ENCODE measurements around the gene MTMR1.

The MTMR1 gene

DNA sequence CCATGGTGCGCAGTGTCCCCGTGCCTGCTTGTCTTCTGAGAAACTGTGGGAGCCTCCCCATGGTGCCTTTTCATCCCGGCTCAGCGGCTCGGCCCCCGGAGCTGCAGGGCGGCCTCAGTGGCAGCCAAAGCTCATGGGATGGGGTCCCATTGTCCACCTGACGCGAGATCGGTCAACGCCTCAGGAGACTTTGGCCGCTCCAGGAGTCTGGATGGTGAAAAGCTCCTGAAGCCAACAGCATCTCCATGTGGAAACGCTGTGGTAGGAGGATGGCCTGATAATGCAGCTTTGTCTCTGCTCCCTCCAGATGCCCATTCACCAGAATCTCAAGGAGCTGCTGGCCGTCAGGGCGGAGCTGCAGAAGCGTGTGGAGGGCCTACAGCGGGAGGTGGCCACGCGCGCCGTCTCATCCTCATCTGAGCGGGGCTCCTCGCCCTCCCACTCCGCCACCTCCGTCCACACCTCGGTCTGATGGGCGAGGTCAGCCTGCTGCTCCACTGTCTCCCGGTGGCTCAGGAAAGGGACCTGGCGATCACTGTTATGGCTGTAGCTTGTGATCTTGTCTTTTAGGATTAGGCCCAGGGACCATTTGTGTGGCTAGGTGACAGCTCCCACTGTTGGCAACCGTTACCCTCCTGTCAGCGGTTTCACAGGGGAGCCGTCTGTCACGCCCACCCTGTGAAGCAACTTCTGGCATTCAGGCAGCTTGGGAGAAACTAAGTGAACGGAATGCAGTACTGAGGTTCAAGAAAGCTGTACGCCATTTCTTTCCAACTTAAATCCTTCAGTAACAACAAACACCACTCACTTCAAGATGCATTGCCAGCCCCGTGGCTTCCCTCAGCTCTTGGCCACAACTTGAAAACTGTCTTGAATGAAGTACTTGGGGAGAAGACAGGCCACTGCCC is 69.3 kb downstream of the MTMR1 start:
- DNase-seq (ENCODE audit: low read depth in 1 of 2, low spot score in 1 of 2): no peak

DNA sequence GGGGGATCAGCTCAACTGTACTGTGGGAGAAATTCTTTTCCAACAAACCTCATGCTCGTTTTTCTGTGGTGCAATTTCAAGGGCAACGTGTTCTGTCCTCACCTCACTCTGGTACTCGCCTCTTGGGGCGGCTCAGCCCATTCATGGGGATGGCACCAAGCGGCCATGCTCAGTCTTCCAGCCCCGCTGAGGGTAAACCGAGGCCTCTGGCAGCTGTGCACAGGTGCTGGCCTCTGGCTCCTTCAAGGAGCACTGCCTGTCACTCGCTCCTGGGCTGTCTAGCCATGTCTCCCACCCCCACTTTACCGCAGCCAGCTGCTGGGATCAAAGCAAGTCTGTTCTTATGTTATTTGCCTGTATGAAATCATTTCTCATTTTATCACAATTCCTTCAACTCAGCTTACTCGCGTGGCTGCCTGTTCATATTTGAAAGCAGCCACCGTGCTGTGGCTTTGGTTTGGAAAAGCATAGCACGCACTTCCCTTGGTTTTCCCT is 70.2 kb downstream of the MTMR1 start:
- no peak for DNase-seq (ENCODE audit: low read depth in 1 of 2, low spot score in 1 of 2)

DNA sequence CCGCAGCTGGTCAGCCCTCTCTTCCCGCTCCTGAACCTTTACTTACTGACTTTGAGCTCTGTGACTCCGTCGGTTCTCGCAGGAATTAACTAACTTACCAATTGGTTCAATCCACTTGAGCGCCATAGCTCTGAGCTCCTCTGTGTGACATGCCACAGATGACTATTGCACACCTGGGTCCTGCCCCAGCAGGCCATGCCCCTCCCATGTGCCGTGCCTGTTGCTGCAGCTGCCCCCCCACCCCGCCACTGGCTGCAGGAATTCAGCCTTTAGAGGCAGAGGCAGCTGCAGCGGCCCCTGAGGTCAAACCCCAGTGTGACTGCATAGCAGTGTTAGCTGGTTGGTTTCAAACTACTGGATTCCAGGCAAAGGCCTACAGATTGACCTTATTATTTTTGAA is 70.6 kb downstream of the MTMR1 start:
- no peak for DNase-seq (ENCODE audit: low read depth in 1 of 2, low spot score in 1 of 2)

DNA sequence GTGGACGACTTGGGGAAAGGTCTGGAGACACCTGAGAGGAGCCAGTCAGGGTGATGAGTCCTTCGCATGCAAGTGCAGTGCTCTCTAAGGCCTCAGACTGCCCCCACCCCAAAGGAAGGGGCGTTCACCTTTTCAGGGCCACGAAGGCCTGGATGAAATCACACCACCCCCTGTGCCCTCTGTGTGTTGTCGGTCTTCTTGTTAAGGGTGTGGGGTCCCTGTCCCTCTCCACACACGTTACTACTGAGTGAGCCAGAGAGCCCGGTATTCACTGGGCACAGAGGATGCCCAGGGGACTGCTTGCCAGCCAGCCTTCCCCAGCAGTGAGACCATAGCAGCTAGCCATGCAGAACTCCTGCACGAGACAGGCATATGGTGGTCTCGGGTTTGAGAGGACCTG is 72.0 kb downstream of the MTMR1 start:
- no peak for DNase-seq (ENCODE audit: low read depth in 1 of 2, low spot score in 1 of 2)

DNA sequence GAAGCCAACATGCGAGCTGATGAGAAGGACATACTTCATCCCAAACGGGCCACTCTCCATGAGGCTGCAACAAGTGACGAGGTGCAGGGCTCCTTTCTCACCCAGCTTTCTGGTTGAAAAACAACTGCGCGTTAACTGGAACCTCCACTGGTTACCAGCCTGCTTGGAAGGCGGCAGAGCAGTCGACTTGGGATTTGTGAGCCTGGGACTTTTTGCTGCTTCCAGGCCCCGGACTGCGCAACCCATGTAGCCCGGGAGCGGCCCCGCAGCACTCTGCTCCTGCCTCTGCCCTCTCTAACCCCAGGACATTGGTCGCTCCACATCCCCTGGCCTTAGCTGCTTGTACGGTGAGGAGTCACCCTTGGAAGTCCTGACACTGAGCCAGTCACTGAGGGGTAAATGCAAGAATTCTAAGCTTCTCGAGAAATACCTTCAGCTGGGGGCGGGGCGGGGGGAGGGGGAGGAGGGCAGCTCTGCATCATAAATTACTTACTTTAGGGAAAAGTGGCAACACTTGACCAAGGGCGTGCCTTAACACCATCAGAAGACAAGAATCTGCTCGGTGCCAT is 72.7 kb downstream of the MTMR1 start:
- no peak for DNase-seq (ENCODE audit: low read depth in 1 of 2, low spot score in 1 of 2)

DNA sequence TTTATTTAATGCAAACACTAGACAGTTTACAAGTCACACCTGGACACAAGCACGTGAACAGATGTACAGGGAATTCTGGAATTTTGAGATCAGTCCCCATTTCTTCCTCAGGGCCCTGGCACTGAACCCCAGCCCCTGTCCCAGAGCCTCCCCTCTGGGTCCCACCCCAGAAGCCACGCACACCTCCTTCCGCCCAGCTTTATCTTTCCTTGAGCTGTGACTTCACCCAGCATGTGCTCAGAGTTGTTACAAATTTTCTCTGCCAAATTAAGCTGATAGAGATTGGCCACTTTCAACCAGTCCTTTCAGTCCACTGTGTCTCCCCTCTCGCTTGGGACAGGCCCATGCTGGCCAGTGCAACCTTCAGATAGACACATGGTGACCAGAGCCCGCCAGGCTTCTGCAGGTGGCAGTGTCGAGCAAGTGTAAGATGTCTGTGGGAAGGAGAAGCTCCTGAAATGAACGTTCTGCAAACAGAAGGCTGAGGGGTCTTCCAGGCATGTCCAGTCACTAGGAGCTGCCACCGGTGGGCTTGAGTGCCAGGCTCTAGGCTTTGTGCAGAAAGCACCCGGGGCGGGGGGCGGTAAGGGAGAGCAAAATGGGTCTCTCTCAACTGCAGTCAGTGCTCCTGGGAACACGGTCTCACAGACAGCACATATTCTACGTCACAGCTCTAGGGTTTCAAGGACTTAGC is 73.3 kb downstream of the MTMR1 start:
- DNase-seq (ENCODE audit: low read depth in 1 of 2, low spot score in 1 of 2): no peak

DNA sequence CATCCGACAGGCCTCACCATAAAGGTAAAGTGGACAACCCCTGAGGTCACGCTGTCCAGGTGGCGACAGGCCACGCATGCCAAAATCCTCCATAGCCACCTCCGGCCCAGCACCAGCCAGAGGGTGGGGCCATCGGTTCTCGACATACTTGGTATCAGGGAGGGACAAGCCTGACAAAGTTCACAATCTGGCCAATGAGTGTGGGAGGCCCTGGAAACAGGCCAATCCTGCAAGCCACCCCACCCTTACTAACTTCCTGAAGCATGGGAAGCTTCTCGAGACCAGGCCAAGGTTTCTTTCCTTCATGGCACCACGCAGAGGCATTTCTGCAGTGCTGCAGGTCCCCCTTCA is 73.8 kb downstream of the MTMR1 start:
- no peak for DNase-seq (ENCODE audit: low read depth in 1 of 2, low spot score in 1 of 2)

DNA sequence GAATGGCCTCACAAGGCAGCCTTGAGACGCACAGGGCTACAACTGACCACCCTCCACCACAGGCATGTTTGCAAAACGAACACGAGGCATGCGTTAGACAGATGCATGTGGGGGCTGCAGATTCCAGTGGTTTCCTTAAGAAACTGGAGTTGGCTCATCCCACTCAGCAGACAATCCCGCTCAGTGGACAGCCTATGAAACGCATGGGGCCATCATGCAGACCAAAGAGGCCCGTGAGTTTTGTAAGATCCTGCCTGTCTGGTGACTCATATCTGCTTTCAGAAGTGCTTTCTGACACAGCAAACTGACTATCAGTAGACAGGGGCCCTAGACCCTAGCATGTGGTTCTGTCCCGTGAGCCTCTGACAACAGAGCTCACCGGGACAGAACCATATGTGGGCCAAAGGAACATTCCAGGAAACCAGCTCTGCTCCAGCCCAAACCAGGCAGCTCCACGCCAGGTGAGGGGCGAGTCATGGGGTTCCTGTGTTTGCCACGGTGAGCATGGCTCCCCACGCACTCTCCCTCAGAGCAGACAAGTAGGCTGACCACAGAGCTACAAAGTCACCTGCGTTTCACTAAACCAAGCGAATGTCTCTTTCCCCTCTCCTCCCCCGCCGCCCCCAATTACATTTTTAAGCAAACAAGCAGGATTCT is 74.4 kb downstream of the MTMR1 start:
- no peak for DNase-seq (ENCODE audit: low read depth in 1 of 2, low spot score in 1 of 2)

DNA sequence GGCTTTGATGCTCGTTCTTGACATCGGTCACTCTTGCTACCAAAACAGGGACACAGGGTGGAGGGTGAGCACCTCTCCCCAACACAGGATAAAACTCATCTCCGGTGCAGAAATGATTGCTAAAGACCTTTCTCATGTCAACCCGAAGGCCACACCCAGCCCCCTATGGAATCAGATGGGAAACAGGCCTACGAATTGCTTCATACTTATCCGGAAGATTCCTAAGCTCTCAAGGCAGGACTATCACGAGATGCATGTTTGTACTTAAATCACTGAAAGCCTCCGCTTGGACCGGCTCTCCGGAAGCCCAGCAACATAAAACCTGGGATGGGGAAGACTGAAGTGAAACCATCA is 74.9 kb downstream of the MTMR1 start:
- no peak for DNase-seq (ENCODE audit: low read depth in 1 of 2, low spot score in 1 of 2)

DNA sequence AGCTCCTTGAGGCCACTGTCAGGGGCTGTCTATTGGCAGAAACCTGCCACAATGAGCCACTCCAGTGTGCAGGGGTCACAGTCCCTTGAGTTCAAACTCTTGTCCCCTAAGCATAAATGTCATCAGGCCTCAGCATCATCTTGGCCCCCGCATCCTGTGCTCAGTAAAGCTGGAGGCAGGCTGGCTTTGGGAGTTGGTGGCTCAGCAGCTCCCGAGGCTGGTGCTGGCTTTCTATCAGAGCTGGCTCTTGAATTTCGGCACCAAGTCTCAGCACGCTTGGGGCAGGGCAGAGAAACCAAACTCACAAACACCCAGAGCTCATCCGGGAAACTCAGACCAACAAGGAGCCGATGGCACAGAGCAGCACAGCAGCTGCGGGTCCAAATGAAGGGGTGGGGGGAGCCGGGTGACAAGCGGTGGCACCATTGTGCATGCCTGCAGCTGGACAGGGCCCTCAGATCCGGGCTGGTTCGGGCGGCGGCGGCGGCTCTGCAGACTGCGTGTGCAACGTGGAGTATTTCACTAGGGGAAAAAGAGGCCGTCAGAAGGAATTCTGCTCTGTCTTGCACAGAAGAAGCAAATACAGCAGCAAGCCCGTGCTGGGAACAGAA is 75.5 kb downstream of the MTMR1 start:
- no peak for DNase-seq (ENCODE audit: low read depth in 1 of 2, low spot score in 1 of 2)

DNA sequence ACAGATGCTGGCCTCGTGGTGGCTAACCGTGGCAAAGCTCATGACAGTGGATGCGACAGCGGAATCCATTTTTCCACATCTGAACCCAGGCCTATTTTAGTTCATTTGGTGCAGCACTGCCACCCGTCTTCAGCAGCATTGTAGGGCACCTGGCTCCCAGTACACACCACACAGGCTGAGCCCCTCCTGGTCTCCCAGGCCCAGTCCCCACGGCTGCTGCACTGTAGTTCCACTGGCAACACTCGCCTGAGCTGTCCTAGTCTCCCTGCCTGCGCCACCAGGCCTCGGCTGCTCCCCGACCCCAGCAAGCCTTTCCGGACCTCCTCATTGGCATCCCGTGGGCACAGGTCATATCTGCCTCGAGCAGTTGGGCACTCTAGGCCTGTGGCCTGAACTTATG is 76.2 kb downstream of the MTMR1 start:
- DNase-seq (ENCODE audit: low read depth in 1 of 2, low spot score in 1 of 2): no peak

DNA sequence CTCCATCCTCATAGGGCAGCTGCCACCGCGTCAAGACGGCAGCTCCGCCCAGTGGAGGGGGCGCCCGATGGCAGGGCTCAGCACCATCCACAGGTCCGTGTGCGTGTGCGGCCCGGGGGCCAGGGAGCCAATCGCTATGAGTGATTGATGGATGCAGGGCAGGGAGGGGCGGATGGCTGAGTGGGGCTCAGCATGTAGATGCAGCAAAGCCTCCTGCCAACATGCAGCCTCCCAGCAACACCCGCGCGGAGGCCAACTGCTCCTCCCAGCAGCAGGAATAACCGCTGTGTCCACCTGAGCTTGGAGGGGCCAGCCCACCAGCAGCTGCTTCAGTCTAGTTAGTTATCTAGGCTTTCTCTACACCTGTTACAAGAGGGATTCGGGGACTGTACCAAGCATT is 77.4 kb downstream of the MTMR1 start:
- no peak for DNase-seq (ENCODE audit: low read depth in 1 of 2, low spot score in 1 of 2)

DNA sequence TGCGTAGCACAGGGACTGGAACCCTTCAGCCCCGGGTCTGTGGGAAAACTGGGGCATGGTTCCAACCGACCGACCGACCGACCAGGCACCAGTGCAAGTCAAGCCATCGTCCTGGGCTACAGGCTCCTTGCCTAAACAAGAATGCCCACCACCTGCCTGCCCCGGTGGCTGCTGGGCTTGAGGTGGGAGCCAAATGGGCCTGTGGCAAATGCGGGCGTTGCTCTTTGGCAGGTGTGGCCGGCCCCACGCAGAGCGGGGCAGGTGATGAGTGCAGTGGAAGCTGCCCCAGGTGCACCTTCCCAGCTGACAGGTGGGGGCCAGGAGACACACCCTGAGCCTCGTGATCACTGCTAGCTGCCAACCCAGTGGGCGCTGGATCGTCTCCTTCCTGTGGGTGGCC is 77.9 kb downstream of the MTMR1 start:
- no peak for DNase-seq (ENCODE audit: low read depth in 1 of 2, low spot score in 1 of 2)

DNA sequence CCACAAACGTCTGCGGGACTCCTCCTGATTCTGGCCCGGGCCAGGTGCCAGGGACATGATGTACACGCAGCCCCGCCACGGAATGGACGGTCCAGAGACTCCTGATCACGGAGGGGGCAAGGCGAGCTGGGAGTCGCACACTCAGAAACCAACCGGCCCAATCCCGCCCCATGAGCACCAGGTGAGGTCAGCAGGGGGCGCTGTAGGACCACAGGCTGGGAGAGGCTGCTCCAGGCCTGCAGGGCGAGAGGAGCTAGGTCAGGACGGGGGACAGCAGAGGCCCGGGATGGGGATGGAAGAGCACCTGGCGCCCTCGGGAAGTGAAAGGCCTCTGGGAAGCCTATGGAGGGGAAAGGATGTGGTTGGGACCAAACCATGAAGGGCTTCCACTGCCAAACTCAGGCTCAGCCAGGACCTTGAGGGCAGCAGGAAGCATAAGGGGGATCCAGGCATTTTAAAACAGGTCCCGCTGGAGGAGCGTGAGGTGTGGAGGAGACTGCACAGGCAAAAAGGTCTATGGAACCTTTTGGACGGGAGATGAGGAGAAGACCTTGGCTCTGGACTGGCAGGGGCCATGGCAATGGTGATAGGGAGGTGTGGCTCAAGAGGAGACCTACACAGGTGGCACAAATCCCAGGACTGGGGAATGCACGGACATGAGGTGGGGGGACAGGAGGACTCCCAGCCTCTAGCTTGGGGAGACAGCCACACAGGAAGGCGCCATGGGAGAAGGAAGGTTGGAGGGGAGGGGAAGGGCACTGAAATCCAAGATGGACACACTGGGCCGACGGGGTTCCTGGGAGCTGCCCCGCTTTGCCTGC is 79.2 kb downstream of the MTMR1 start:
- peak; percentile 39 to 68 for DNase-seq (ENCODE audit: low read depth in 1 of 2, low spot score in 1 of 2)

DNA sequence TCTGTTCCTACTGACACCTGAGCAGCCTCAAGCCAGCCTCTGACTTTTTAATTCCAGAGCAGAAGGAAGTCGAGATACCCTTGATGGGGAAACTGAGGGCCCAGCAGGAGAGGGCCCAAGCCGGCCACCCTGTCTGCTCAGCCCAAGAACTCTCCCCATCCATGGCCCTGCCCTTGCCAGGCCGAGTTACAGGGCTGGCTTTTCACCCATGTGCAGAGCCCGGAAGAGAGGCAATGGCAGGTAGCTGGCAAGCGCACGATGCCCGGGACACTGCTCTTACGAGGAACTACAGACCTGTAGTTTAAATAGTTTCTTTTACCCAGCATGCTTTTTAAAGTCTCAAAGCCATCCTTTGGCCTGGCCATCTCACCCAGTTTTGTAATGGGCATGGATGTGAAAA is 79.9 kb downstream of the MTMR1 start:
- DNase-seq (ENCODE audit: low read depth in 1 of 2, low spot score in 1 of 2): no peak

DNA sequence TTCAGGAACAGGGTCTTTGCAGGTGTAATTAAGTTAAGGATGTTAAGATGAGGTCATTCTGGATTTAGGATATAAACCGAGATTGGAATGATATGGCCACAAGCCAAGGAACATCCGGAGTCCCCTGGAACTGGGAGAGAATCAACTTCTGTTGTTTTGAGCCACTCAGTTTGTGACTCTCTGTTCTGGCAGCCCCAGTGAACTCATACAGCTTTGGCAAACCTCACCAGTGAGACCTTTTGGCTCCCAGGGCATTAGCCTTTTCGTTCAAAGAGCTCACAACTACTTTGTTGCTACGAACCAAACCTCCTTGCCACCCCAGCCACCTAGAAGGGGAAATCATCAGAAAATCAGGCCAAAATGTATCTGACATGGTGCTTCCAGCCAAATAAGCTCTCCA is 80.4 kb downstream of the MTMR1 start:
- DNase-seq (ENCODE audit: low read depth in 1 of 2, low spot score in 1 of 2): no peak

DNA sequence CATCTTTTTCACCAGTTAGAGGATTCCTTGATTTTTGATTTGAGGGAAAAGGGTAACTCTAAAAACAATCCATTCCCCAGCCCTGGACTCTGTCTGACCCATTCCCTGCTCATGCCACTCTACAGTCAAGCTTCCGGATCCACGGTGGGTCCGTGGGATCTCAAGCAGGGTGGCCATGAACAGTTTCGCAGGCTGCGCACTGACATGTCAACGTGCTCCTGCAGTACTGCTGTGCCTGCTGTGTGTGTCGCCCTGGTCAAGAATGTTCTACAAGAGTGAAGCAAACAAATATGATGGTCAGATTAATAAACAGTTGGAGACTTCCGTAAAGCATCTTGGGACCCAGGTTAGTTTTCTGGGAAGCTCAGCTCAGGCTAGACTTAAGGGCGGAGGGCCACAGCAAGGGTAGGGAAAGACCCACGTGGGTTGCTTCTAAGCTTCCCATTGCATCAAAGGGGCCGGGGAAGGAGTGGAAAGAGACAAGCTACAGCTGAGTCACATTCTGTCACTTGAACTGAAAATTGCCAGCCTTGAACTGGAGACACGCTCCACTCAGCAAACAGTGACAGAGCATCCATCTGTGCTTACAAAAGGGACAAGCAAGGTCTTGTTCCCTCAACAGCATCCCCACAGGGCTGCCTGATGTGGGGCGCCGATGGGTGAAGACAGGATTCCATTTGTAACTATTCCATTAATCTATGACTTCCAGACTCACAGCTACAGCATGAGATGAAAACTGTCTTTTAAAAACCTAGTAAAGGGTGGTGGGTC is 81.8 kb downstream of the MTMR1 start:
- no peak for DNase-seq (ENCODE audit: low read depth in 1 of 2, low spot score in 1 of 2)

DNA sequence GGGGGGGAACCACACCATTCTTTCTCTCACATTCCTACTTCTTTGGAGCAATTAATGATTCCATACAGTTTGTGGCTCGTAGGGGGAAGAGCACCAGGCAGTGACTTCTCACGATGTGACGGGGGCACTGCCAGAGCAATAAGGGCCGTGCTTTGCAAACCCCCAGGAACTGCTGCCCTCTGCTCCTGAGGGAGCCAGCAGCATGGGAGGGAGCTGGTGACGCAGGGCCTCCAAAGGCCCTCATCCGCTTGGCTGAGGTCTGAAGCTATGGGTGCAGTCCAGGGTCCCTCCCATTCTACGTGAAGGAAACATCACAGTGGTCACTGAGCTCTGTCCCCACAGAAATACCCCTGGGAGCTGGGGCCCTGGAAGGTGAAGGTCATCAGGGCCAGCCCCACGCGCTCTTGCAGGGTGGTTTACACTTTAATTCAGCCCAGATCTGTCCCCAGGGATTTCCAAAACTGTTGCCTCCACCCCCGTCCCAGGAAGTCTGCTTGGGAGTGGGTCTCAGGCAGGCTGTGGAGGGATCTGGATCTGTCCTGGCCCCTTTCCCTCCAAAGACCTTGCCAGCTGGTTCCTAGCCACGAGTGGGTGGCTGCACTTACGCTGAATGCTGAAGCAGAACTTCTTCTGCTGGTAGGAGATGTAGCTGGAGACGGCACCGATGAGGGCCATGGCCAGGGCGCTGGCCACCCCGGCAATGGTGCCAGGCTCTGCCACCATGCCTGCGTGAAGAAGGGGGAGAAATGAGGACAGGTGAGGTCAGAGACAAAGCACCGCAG is 82.6 kb downstream of the MTMR1 start:
- DNase-seq (ENCODE audit: low read depth in 1 of 2, low spot score in 1 of 2): no peak

Measured in stimulated activated CD4-positive, alpha-beta T cell treated with anti-CD3 and anti-CD28 coated beads, Interleukin-15, amount 100 ng/mL, for 1 hour (primary cell).